K562 (cell line): Measurements from ENCODE around the gene TFAP2A. TPM values are rescaled to one million over a fixed set of nuclear protein-coding genes. Genes with fewer than 3 reads are reported as not detected.
A peak's percentile ranks its signal among the peaks of the same experiment; 100 is the strongest.

ENCODE experiments used
- ATF6 ChIP-seq: sonication (generic); formaldehyde crosslinking; IDR thresholded peaks from 2 replicates; pipeline ENCODE4 v1.4.0; 2020; ENCODE audit warnings: mild to moderate bottlenecking, missing genetic modification reagents
- ELF2 ChIP-seq: fragments of 250-450 bp; sonication (Bioruptor Pico); IDR thresholded peaks from 2 replicates; pipeline ENCODE4 v1.5.0; 2021; ENCODE audit warnings: mild to moderate bottlenecking
- ETS2 ChIP-seq: IDR thresholded peaks from 2 replicates; pipeline ENCODE4 v1.6.1; 2016; ENCODE audit warnings: borderline replicate concordance, missing genetic modification characterization, mild to moderate bottlenecking, moderate library complexity, missing compliant biosample characterization; ENCODE audit not compliant: poor library complexity, severe bottlenecking
- GMEB1 ChIP-seq: fragments of 250-450 bp; sonication (Bioruptor Pico); IDR thresholded peaks from 2 replicates; pipeline ENCODE4 v1.4.0; 2020; ENCODE audit warnings: mild to moderate bottlenecking
- KAT2B ChIP-seq: IDR thresholded peaks from one replicate; pipeline ENCODE4 v1.6.1; 2012; ENCODE audit warnings: low read depth, mild to moderate bottlenecking, control low read depth, inconsistent platforms, low read length, moderate library complexity
- MECOM ChIP-seq: fragments of 250-450 bp; sonication (Bioruptor Pico); IDR thresholded peaks from 2 replicates; pipeline ENCODE4 v1.8.0; 2022; ENCODE audit warnings: inconsistent platforms
- MLLT1 ChIP-seq, 2 experiments: fragments of 450-650 bp; IDR thresholded peaks; 2 replicates each; pipeline ENCODE4 v1.6.1; 2016
- PHF21A ChIP-seq: fragments of 450-650 bp; IDR thresholded peaks from 2 replicates; pipeline ENCODE4 v1.6.1; 2017; ENCODE audit warnings: low read depth, borderline replicate concordance
- PREB ChIP-seq: sonication (generic); formaldehyde crosslinking; IDR thresholded peaks from 2 replicates; pipeline ENCODE4 v1.8.1; 2023; ENCODE audit warnings: mild to moderate bottlenecking, missing genetic modification reagents
- RCOR1 ChIP-seq, 2 experiments: IDR thresholded peaks; 2 replicates each; pipeline ENCODE4 v1.6.1; 2012; ENCODE audit warnings: low read depth in 2 of 2, low read length in 2 of 2, borderline replicate concordance in 1 of 2, improper control_type of control experiment in 1 of 2
- SRSF3 ChIP-seq: fragments of 200-400 bp; formaldehyde crosslinking; IDR thresholded peaks from 2 replicates; pipeline ENCODE4 v1.6.1; 2016; ENCODE audit warnings: mild to moderate bottlenecking, low read length, moderate library complexity; ENCODE audit not compliant: insufficient read depth
- ZBTB11 ChIP-seq, 3 experiments: fragments of 200-800 bp in 1 of 3; fragments of 250-450 bp in 1 of 3; fragments of 450-650 bp in 1 of 3; sonication (Bioruptor Pico) in 1 of 3; sonication (Bioruptor generic) in 1 of 3; formaldehyde crosslinking in 1 of 3; IDR thresholded peaks; 2 replicates each; pipeline versions ENCODE4 v1.6.1 to v1.8.0; 2016 to 2022; ENCODE audit warnings: mild to moderate bottlenecking in 2 of 3, missing genetic modification characterization in 2 of 3, missing compliant biosample characterization in 1 of 3, moderate library complexity in 1 of 3
- ZBTB34 ChIP-seq: fragments of 250-450 bp; sonication (Bioruptor Pico); IDR thresholded peaks from 2 replicates; pipeline ENCODE4 v1.8.0; 2021; ENCODE audit warnings: mild to moderate bottlenecking, moderate library complexity
- ZNF23 ChIP-seq: fragments of 250-450 bp; sonication (Bioruptor Pico); IDR thresholded peaks from 2 replicates; pipeline ENCODE4 v1.4.0; 2020; ENCODE audit warnings: mild to moderate bottlenecking
- ZNF780A ChIP-seq: fragments of 250-450 bp; sonication (Bioruptor Pico); IDR thresholded peaks from 2 replicates; pipeline ENCODE4 v1.5.0; 2021; ENCODE audit warnings: mild to moderate bottlenecking
- polyA plus RNA-seq, 8 experiments: library from polyadenylated mRNA; depleted of rRNA in 4 of 8; stranded (reverse) in 5 of 8; unstranded in 3 of 8; fragments of >200 nt; fragmentation: Nextera tagmentation in 2 of 8; fragmentation: Illumina TruSeq in 1 of 8; extraction: Ambion mirVana in 2 of 8; extraction: Trizol in 1 of 8; gene quantifications; 2 replicates each; pipeline versions ENCODE4 v1.2.1 to v1.2.3, GENCODE V29; 2011 to 2014; ENCODE audit warnings: inconsistent platforms in 1 of 8, missing spikeins in 1 of 8
- total RNA-seq, 7 experiments: library from RNA; depleted of rRNA in 6 of 7; stranded (reverse); fragments of >200 nt in 6 of 7; fragmentation: Illumina TruSeq in 2 of 7; extraction: Trizol in 2 of 7; gene quantifications; 2 replicates each; pipeline versions ENCODE4 v1.2.1 to v1.2.3, GENCODE V29; 2011 to 2021; ENCODE audit warnings: low replicate concordance in 1 of 7

The TFAP2A gene
- total and polyA plus RNA-seq, 9 of the 15 experiments (the other 6 are each of a cell fraction or from before 2014, with no cell fraction given), result 0.14 to 0.53 (median 0.19) TPM; not detected in 1

GRCh38 chr6:10403385-10404106, 11.3 kb downstream of the TFAP2A start (continued):
- no peak for TF ChIP-seq SRSF3
- TF ChIP-seq ELF2 (CRISPR knock-in tag), result peak; percentile 38; the same call in 1 of the 2 replicates
- no peak for TF ChIP-seq ETS2 (tag)
- peak; percentile 31 to 38; a peak in 1 of 4 replicates for TF ChIP-seq MLLT1 (IDR thresholded peaks at IDR 0.05)
- no peak for TF ChIP-seq PREB (CRISPR knock-in tag)
- no peak for TF ChIP-seq ZBTB11 (CRISPR knock-in tag; IDR thresholded peaks at IDR 0.05)
- no peak for TF ChIP-seq ATF6 (CRISPR knock-in tag)
- TF ChIP-seq ZNF23 (CRISPR knock-in tag), result no peak
- TF ChIP-seq GMEB1 (CRISPR knock-in tag), result no peak
- no peak for TF ChIP-seq PHF21A
- TF ChIP-seq KAT2B, result no peak
- no peak for TF ChIP-seq ZNF780A (CRISPR knock-in tag)
- TF ChIP-seq RCOR1 (IDR thresholded peaks at IDR 0.05; ENCODE audit: borderline replicate concordance in 1 of 2, low read depth in 2 of 2, low read length in 2 of 2), result no peak
- TF ChIP-seq MECOM, result no peak
- TF ChIP-seq ZBTB34 (CRISPR knock-in tag), result no peak
